MCF 10A (cell line): Measurements from ENCODE around the gene ST7. TPM values are rescaled to one million over a fixed set of nuclear protein-coding genes. Genes with fewer than 3 reads are reported as not detected.

Source experiments
- BruUV-seq: library from RNA; stranded (reverse); fragments of 400-500 nt; replicated peaks from 2 replicates; lab custom pipeline; 2021; lab: Mats Ljungman, UMichigan
- CTCF ChIA-PET: fragments of 300-600 bp; sonication (Branson Sonifier 250); formaldehyde crosslinking; extraction: SDS; loops from one replicate; lab custom pipeline; 2021; ENCODE audit warnings: antibody characterized with exemption, inconsistent platforms; lab: Yijun Ruan, JAX
- POLR2A ChIA-PET: fragments of 300-600, 350-650 bp; sonication (Branson Sonifier 250); formaldehyde crosslinking; extraction: SDS; loops from one replicate; lab custom pipeline; 2020; ENCODE audit warnings: antibody characterized with exemption, inconsistent platforms; lab: Yijun Ruan, JAX
- DNase-seq: peaks from one replicate; pipeline ENCODE4 v3.0.0-alpha.2; 2018; ENCODE audit not compliant: unreplicated experiment
- H3K27ac Mint-ChIP-seq: one replicate; pipeline ENCODE4 v1.8.0; 2022; ENCODE audit warnings: mild to moderate bottlenecking, low read depth, mixed read lengths; ENCODE audit not compliant: unreplicated experiment
- H3K27me3 Mint-ChIP-seq: one replicate; pipeline ENCODE4 v1.8.0; 2022; ENCODE audit warnings: mixed read lengths; ENCODE audit not compliant: insufficient read depth, unreplicated experiment
- H3K36me3 Mint-ChIP-seq: one replicate; pipeline ENCODE4 v1.8.0; 2022; ENCODE audit warnings: mild to moderate bottlenecking, moderate library complexity, mixed read lengths; ENCODE audit not compliant: insufficient read depth, unreplicated experiment
- H3K4me1 Mint-ChIP-seq: one replicate; pipeline ENCODE4 v1.8.0; 2022; ENCODE audit warnings: mixed read lengths; ENCODE audit not compliant: insufficient read depth, unreplicated experiment
- H3K4me3 Mint-ChIP-seq: one replicate; pipeline ENCODE4 v1.8.0; 2022; ENCODE audit warnings: mild to moderate bottlenecking, moderate library complexity, mixed read lengths; ENCODE audit not compliant: unreplicated experiment
- H3K9me3 Mint-ChIP-seq: one replicate; pipeline ENCODE4 v1.8.0; 2022; ENCODE audit warnings: mixed read lengths; ENCODE audit not compliant: unreplicated experiment
- intact Hi-C: fragments of 100-400 bp; cut with micrococcal nuclease; formaldehyde crosslinking; loops from 2 replicates; pipeline ENCODE4 v1.14.1; 2022
- total RNA-seq: library from RNA; stranded (reverse); gene quantifications from 2 replicates; pipeline ENCODE4 v1.2.3, GENCODE V29; 2022
- TF ChIP-seq, protein P1 (sequence below): fragments of 200-600 bp; IDR thresholded peaks from one replicate; pipeline ENCODE4 v1.8.0; 2022; ENCODE audit warnings: antibody characterized with exemption, mild to moderate bottlenecking; ENCODE audit not compliant: unreplicated experiment

Gene ST7
- total RNA-seq, 1 experiment from 2014 or later, result 18.5 TPM

DNA sequence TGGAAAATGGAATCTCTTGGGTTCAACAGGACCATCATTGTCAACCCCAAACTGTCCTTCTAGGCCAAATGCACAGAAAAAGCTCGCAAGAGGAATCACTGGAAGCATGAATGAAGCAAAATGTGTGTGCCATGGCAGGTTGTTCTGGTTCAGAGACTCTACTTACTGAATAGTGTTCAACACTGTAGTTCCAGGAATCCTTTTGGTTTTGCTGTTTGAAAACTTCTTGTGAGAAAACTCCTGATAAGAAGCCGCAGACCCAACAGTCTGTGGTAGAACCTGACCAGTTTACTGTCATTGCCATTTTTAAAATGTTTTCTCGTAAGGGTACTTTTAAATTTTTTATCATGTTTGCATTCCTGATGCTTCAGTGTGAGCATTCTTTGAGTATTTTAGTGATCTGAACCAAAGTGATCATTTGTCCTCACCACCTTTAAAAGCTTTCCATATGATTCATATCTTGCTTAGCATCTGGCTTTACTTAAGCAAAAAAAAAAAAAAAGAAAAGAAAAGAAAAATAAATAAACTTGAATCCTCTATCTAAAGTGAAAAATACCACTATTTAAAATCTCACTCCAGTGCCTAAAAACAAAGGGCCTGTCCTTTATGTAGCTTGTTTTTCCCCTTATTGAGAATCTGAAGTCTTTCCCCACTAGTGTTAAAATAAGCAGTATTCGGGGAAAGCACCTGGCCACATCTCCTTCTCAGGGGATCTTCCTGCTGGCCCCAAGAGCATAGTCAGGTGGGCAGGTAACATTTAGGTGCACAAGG, 277.2 kb downstream of the ST7 start:
- intact Hi-C loops, result no loop called here
- no peak for DNase-seq
- ChIA-PET CTCF (interaction anchor here (0.7 to 1.6 kb wide), 5 partner anchors 17 to 100 kb away, joined by 3 to 6 read pairs (median 3); no protein-coding TSS in a partner anchor), POLR2A (no interaction called here)
- no TSS peak for BruUV-seq
- Mint-ChIP-seq H3K4me3 (no peak overlapping the region), H3K9me3 (peaks cover 6% of the 10 kb centered on the region), H3K27ac (no peak overlapping the region), H3K4me1 (no peaks in the 10 kb centered on the region), H3K27me3 (no peaks in the 10 kb centered on the region), H3K36me3 (no peaks in the 10 kb centered on the region)
- TF ChIP-seq, protein P1, sequence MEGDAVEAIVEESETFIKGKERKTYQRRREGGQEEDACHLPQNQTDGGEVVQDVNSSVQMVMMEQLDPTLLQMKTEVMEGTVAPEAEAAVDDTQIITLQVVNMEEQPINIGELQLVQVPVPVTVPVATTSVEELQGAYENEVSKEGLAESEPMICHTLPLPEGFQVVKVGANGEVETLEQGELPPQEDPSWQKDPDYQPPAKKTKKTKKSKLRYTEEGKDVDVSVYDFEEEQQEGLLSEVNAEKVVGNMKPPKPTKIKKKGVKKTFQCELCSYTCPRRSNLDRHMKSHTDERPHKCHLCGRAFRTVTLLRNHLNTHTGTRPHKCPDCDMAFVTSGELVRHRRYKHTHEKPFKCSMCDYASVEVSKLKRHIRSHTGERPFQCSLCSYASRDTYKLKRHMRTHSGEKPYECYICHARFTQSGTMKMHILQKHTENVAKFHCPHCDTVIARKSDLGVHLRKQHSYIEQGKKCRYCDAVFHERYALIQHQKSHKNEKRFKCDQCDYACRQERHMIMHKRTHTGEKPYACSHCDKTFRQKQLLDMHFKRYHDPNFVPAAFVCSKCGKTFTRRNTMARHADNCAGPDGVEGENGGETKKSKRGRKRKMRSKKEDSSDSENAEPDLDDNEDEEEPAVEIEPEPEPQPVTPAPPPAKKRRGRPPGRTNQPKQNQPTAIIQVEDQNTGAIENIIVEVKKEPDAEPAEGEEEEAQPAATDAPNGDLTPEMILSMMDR, result no peak

DNA sequence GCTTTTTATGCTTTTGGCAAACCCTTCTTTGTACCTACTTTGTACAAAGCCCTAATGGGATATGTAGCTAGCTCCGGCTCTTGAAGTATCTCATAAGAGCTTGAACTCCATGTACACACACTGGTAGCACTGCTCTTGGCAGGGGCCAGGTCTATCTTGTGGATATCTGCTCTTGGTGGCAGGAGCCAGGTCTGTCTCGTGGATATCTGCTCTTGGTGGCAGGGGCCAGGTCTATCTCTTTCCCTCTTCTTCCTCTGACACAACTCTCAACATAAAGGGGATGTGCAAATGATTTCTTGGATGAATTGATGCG, 277.7 kb downstream of the ST7 start:
- H3K4me3 Mint-ChIP-seq, result no peak overlapping the region
- no peaks in the 10 kb centered on the region for H3K36me3 Mint-ChIP-seq
- ChIA-PET POLR2A (no interaction called here), CTCF (interaction anchor here (0.7 to 1.6 kb wide), 5 partner anchors 18 to 102 kb away, joined by 3 to 6 read pairs (median 4); no protein-coding TSS in a partner anchor)
- H3K9me3 Mint-ChIP-seq, result peaks cover 6% of the 10 kb centered on the region
- no peaks in the 10 kb centered on the region for H3K27me3 Mint-ChIP-seq
- H3K4me1 Mint-ChIP-seq, result no peaks in the 10 kb centered on the region
- H3K27ac Mint-ChIP-seq, result no peak overlapping the region
- no peak for DNase-seq
- intact Hi-C loops, result no loop called here
- BruUV-seq, result no TSS peak
- TF ChIP-seq, protein P1, result no peak

DNA sequence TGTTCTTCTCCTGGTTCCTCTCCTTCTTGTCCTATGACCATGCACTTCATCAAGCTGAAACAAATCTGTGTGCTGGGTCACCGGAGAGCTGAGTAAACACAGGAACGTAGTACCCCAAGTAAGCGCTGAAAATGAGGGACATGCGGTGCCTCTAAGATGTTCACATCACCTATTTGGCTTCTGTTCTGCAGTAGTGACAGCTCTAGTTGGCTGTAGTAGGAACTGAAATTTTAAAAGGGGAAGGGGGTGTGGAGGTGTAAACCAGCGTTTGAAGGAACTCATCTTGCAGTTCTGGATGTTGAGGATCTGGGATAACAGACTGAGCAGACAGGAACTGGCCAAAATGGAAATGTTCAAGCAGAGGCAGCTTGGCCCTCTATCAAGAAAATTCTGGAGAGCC, 284.3 kb downstream of the ST7 start:
- no peak overlapping the region for H3K27ac Mint-ChIP-seq
- BruUV-seq, result no TSS peak
- peaks cover 6% of the 10 kb centered on the region for H3K9me3 Mint-ChIP-seq
- ChIA-PET CTCF (interaction anchor here (0.5 to 1.5 kb wide), 2 partner anchors 9 to 35 kb away, joined by 4 to 5 read pairs; no protein-coding TSS in a partner anchor), POLR2A (no interaction called here)
- H3K27me3 Mint-ChIP-seq, result peaks cover 10% of the 10 kb centered on the region
- DNase-seq, result no peak
- no peaks in the 10 kb centered on the region for H3K36me3 Mint-ChIP-seq
- H3K4me3 Mint-ChIP-seq, result no peak overlapping the region
- TF ChIP-seq, protein P1, result no peak
- H3K4me1 Mint-ChIP-seq, result no peaks in the 10 kb centered on the region
- intact Hi-C loops, result no loop called here

DNA sequence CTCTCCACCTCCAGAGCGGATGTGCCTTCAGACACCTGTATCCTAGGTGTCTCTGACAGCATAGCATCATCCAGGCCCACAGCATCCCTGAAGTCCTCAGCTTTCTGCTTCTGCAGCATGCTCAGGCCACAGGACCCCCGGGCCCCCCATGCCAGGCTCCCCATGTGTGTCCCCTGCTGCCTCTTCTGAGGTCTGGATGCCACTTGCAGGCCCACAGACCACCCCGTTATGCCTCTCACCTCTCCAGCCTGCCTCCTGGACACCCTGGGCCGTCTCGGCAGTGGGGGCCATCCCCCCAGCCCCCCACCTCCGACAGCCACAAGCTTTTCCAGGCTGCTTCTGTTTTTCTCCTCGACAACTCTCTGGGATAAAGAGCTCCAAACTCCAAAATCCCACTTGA, 285.2 kb downstream of the ST7 start:
- ChIA-PET CTCF (interaction anchor here (0.6 to 1.5 kb wide), 2 partner anchors 9 to 324 kb away, joined by 5 read pairs; no protein-coding TSS in a partner anchor), POLR2A (no interaction called here)
- intact Hi-C loops, result no loop called here
- H3K27me3 Mint-ChIP-seq, result peaks cover 10% of the 10 kb centered on the region
- H3K4me3 Mint-ChIP-seq, result no peak overlapping the region
- DNase-seq, result no peak
- H3K36me3 Mint-ChIP-seq, result no peaks in the 10 kb centered on the region
- no TSS peak for BruUV-seq
- peaks cover 6% of the 10 kb centered on the region for H3K9me3 Mint-ChIP-seq
- no peaks in the 10 kb centered on the region for H3K4me1 Mint-ChIP-seq
- no peak overlapping the region for H3K27ac Mint-ChIP-seq
- TF ChIP-seq, protein P1, result no peak
